ENCODE measurements around the gene AP1M1.
A peak's percentile ranks its signal among the peaks of the same experiment; 100 is the strongest.

Gene AP1M1

GRCh38 chr19:16229322-16229641, 31.6 kb downstream of the AP1M1 start:
- no peak for DNase-seq

- DNase-seq, result no peak
These were observed 34.4 kb downstream of the AP1M1 start for GRCh38 chr19:16232127-16232526.

- DNase-seq, result no peak
These were observed 34.9 kb downstream of the AP1M1 start for GRCh38 chr19:16232568-16232967.

- no peak for DNase-seq
These were observed 35.5 kb downstream of the AP1M1 start for GRCh38 chr19:16233081-16233776.

- DNase-seq, result no peak
These were observed 36.3 kb downstream of the AP1M1 start for GRCh38 chr19:16233836-16234551.

- DNase-seq, result no peak
These were observed 37.1 kb downstream of the AP1M1 start for GRCh38 chr19:16234552-16235445.

- DNase-seq, result no peak
These were observed 38.3 kb downstream of the AP1M1 start for GRCh38 chr19:16235811-16236652.

GRCh38 chr19:16244091-16244490, 46.4 kb downstream of the AP1M1 start:
- DNase-seq, result no peak

GRCh38 chr19:16247353-16248182, 49.9 kb downstream of the AP1M1 start:
- DNase-seq, result peak in 53 of 56 donors; percentile 3 to 80 (median 42)

- DNase-seq, result no peak
These were observed 50.8 kb downstream of the AP1M1 start for GRCh38 chr19:16248380-16249023.

GRCh38 chr19:16249826-16250404, 52.2 kb downstream of the AP1M1 start:
- no peak for DNase-seq

- DNase-seq, result peak in 14 of 56 donors; percentile 2 to 42 (median 17)
These were observed 54.9 kb downstream of the AP1M1 start for GRCh38 chr19:16252459-16253205.

GRCh38 chr19:16254851-16255408, 57.2 kb downstream of the AP1M1 start:
- DNase-seq, result no peak

GRCh38 chr19:16257509-16258002, 59.8 kb downstream of the AP1M1 start:
- DNase-seq, result no peak

- DNase-seq, result peak in 28 of 56 donors; percentile 6 to 67 (median 26)
These were observed 60.8 kb downstream of the AP1M1 start for GRCh38 chr19:16258440-16258903.

GRCh38 chr19:16259385-16260159, 61.9 kb downstream of the AP1M1 start:
- peak in 5 of 56 donors; percentile 7 to 26 (median 13) for DNase-seq
